Nephron progenitor cell (in vitro differentiated cells): Measurements from ENCODE around the gene GOLGA6L7.

ENCODE experiments used
- DNase-seq: peaks from one replicate; pipeline ENCODE4 v3.0.0; 2021
- H3K27ac Mint-ChIP-seq: 2 replicates; pipeline ENCODE4 v1.8.0; 2021; ENCODE audit warnings: mild to moderate bottlenecking, moderate library complexity, mixed read lengths
- H3K27me3 Mint-ChIP-seq: 2 replicates; pipeline ENCODE4 v1.8.0; 2021; ENCODE audit warnings: mild to moderate bottlenecking, low read depth, mixed read lengths; ENCODE audit not compliant: poor library complexity
- H3K36me3 Mint-ChIP-seq: 2 replicates; pipeline ENCODE4 v1.8.0; 2021; ENCODE audit warnings: low read depth, mixed read lengths
- H3K4me1 Mint-ChIP-seq: 2 replicates; pipeline ENCODE4 v1.8.0; 2021; ENCODE audit warnings: mixed read lengths
- H3K4me3 Mint-ChIP-seq: 2 replicates; pipeline ENCODE4 v1.8.0; 2021; ENCODE audit warnings: mild to moderate bottlenecking, moderate library complexity, mixed read lengths
- H3K9me3 Mint-ChIP-seq: 2 replicates; pipeline ENCODE4 v1.8.0; 2021; ENCODE audit warnings: mild to moderate bottlenecking, moderate library complexity, mixed read lengths
- CTCF ChIP-seq: fragments of 200-600 bp; sonication (generic); IDR thresholded peaks from 2 replicates; pipeline ENCODE4 v1.5.0; 2021; ENCODE audit warnings: antibody characterized with exemption

Gene GOLGA6L7

GRCh38 chr15:28885128-28885629 is 36.7 kb upstream of the GOLGA6L7 start:
- no peak overlapping the region for H3K27ac Mint-ChIP-seq
- H3K4me1 Mint-ChIP-seq: peaks cover 46% of the 10 kb centered on the region
- no peak for TF ChIP-seq CTCF
- no peaks in the 10 kb centered on the region for H3K36me3 Mint-ChIP-seq
- H3K4me3 Mint-ChIP-seq: peak overlapping the region; percentile 76
- H3K9me3 Mint-ChIP-seq: no peaks in the 10 kb centered on the region
- DNase-seq: peak; percentile 29
- peaks cover 7% of the 10 kb centered on the region for H3K27me3 Mint-ChIP-seq

GRCh38 chr15:28884151-28884940 is 35.9 kb upstream of the GOLGA6L7 start:
- H3K4me3 Mint-ChIP-seq: peak overlapping the region; percentile 76
- H3K36me3 Mint-ChIP-seq: no peaks in the 10 kb centered on the region
- H3K27ac Mint-ChIP-seq: no peak overlapping the region
- H3K9me3 Mint-ChIP-seq: no peaks in the 10 kb centered on the region
- no peak for DNase-seq
- H3K4me1 Mint-ChIP-seq: peaks cover 38% of the 10 kb centered on the region
- H3K27me3 Mint-ChIP-seq: peaks cover 10% of the 10 kb centered on the region
- no peak for TF ChIP-seq CTCF

GRCh38 chr15:28881600-28881999 is 33.2 kb upstream of the GOLGA6L7 start:
- Mint-ChIP-seq H3K4me3 (no peak overlapping the region), H3K27ac (no peak overlapping the region), H3K27me3 (peaks cover 11% of the 10 kb centered on the region), H3K9me3 (no peaks in the 10 kb centered on the region), H3K4me1 (peaks cover 24% of the 10 kb centered on the region), H3K36me3 (no peaks in the 10 kb centered on the region)
- no peak for DNase-seq
- TF ChIP-seq CTCF: no peak

- no peak for DNase-seq
- H3K9me3 Mint-ChIP-seq: no peaks in the 10 kb centered on the region
- peak overlapping the region; percentile 30 for H3K27ac Mint-ChIP-seq
- H3K27me3 Mint-ChIP-seq: peaks cover 11% of the 10 kb centered on the region
- TF ChIP-seq CTCF: no peak
- peaks cover 24% of the 10 kb centered on the region for H3K4me1 Mint-ChIP-seq
- H3K4me3 Mint-ChIP-seq: no peak overlapping the region
- no peaks in the 10 kb centered on the region for H3K36me3 Mint-ChIP-seq
Measured at GRCh38 chr15:28881170-28881569, 32.7 kb upstream of the GOLGA6L7 start.

GRCh38 chr15:28880680-28881079 is 32.2 kb upstream of the GOLGA6L7 start:
- TF ChIP-seq CTCF: no peak
- Mint-ChIP-seq H3K36me3 (no peaks in the 10 kb centered on the region), H3K4me3 (no peak overlapping the region), H3K27me3 (peaks cover 14% of the 10 kb centered on the region), H3K4me1 (peaks cover 29% of the 10 kb centered on the region), H3K27ac (no peak overlapping the region), H3K9me3 (no peaks in the 10 kb centered on the region)
- no peak for DNase-seq

- DNase-seq: no peak
- H3K36me3 Mint-ChIP-seq: no peaks in the 10 kb centered on the region
- H3K4me1 Mint-ChIP-seq: peaks cover 26% of the 10 kb centered on the region
- peaks cover 15% of the 10 kb centered on the region for H3K27me3 Mint-ChIP-seq
- no peak for TF ChIP-seq CTCF
- H3K4me3 Mint-ChIP-seq: no peak overlapping the region
- no peak overlapping the region for H3K27ac Mint-ChIP-seq
- no peaks in the 10 kb centered on the region for H3K9me3 Mint-ChIP-seq
Measured at GRCh38 chr15:28879551-28879950, 31.1 kb upstream of the GOLGA6L7 start.
